Fibroblast of lung (primary cell): ENCODE results near the gene RTL10.

ENCODE experiments used
- CTCF ChIP-seq, 2 donors: IDR thresholded peaks in 1 of 2; conservative IDR thresholded peaks in 1 of 2; 1 replicate in 1 of 2; 2 replicates in 1 of 2; pipeline ENCODE4 v1.5.1; 2011 to 2012; ENCODE audit warnings: low read length in 2 of 2, control low read depth in 1 of 2, inconsistent platforms in 1 of 2, low read depth in 1 of 2, mild to moderate bottlenecking in 1 of 2
- EZH2 ChIP-seq: IDR thresholded peaks from 2 replicates; pipeline ENCODE4 v1.5.1; 2012; ENCODE audit warnings: low read length, control low read depth, mild to moderate bottlenecking; ENCODE audit errors: missing control alignments

GRCh38 chr22:19808873-19809478, 45.7 kb downstream of the RTL10 start:
- TF ChIP-seq CTCF (conservative IDR thresholded peaks at IDR 0.05 in 1 of 2, IDR thresholded peaks at IDR 0.05 in 1 of 2; ENCODE audit: low read depth in 1 of 2, low read length in 2 of 2): no peak
- no peak for TF ChIP-seq EZH2
